Activated CD4-positive, alpha-beta T cell treated with anti-CD3 and anti-CD28 coated beads for 24 hours (primary cell): ENCODE measurements around the gene CERS4.
"Not testable (repeated sequence)": the region's sequence is repeated elsewhere in the genome, so short reads cannot be mapped to it uniquely, and the experiment has no call there.

Experiments
- DNase-seq, 2 donors: peaks; one replicate each; pipeline ENCODE4 v3.0.0-alpha.2; 2020; ENCODE audit warnings: low read depth in 2 of 2

The CERS4 gene

DNA sequence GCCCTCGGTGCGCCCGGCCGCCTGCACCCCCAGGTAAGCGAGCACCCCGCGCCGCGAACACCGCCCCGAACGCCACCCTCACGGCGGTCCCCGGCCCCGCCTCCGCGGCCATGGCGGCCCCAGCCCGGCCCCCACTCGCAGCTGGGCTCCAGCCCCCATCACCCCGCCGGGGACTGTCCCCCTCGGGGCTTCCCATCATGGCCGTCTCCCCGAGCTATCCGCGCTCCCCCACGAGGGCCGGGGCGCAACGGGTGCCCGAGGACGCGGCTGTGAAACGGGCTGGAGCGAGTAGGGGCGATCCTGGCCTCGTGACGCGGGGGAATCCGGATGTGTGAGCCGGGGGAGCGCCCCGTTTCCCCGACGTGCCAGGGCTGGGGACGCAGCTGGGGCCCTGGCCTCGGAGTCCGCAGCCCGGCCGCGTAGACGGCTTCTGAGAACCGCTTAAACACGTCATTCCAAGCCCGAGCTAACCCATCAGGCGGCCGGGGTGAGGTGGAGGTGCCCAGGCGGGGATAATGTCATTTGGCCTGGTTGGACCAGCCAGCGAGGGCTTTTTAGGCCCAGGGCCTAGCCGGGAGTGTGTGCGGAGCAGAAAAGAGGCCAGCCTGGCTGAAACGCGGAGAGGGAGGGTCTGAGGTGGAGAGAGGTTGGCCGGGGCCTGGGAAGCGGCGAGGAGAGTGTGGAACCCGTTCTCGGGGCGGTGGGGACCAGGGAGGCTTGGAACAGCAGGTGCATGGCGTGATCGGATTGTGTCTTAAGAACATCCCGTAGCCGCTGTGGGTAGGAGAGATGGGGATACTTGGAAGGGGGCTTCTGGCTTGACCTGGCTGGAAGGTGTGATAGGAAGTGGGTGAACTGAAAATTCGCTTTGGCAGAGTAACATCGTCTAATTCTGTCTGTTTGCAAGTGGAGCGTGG lies 550 bp downstream of the CERS4 start:
- peak; percentile 56 to 61 for DNase-seq

GRCh38 chr19:8210421-8211101 lies 1.4 kb downstream of the CERS4 start:
- DNase-seq, result no peak

- DNase-seq, result no peak
Observed at GRCh38 chr19:8212212-8212611, 3.0 kb downstream of the CERS4 start.

DNA sequence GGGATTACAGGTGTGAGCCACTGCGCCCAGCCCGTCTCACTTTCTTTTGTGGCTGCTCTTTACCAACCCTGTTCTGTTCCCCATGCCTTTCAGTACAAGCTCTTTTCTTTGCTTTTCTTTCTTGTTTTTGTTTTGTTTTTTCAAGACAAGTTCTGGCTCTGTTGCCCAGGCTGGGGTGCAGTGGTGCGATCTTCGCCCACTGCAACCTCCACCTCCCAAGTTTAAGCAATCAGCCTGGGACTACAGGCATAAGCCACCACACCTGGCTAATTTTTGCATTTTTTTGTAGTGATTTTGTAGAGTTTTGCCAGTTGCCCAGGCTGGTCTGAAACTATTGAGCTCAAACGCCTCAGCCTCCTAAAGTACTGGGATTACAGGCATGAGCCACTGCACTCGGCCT lies 3.7 kb downstream of the CERS4 start:
- no peak for DNase-seq

DNA sequence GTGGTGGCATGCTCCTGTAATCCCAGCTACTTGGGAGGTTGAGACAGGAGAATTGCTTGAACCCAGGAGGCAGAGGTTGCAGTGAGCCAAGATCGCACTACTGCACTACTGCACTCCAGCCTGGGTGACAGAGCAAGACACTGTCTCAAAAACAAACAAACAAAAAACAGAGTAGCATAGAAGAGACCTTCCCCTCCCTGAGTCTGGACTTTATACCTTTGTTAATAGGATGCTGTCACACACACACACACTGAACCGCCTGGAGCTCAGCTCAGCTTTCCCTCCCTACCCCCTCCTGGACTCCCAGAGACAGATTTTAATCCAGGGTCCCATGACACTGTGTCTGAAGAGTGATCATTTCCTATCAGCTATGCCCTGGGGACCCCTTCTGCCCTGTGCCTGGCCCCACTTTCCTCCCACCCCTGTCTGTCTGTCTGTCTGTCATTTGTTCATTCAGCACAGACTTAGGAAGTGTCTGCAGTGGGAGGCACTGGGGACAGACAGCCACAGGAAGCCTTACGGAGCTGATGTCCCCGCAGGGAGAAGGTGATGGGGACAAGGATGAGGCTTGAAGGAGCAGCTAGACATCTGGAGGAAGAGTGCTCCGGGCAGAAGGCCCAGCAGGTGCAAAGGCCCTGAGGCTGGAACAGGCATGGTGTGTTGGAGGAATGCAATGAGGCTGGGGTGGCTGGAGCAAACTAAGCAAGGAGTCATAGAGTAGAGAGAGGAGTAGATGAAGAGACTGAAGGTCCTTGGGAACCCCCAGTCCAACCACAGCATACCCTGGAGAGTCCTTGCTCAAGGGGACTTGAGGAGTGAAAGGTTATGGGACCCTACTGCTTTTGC lies 4.9 kb downstream of the CERS4 start:
- DNase-seq, result no peak

DNA sequence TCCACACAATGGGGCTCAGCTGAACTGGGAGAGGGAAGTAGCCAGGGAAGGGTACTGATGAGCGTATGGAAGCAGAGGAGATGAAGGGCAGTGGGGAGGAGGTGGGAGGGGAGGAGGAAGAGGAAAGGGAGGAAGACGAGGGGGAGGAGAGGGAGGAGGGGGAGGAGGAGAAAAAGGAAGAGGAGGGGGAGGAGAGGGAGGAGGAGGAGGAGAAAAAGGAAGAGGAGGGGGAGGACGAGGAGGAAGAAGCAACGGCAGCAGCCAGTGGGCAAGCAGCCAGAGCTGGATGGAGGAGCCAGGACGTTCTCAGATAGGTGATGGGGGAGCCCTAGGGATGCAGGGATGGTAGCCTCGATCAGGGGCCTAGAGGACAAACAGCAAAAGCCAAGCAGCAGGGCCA lies 5.6 kb downstream of the CERS4 start:
- DNase-seq, result no peak

DNA sequence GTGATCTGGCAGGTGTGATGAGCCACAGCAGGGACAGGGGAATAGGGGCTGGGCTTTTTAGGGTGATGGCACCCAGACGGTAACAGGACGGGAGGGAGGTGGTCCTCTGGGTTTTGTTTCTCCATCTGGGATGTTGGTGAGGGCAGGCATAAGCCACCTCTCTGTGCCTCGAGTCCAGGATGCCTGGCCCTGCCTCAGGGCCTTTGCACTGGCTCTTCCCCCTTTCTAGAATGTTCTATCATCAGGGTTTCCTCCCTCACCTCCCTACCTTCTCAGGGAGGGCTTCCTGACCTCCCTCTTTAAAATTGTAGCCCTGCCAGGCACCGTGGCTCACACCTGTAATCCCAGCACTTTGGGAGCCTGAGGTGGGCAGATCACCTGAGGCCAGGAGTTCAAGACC lies 6.6 kb downstream of the CERS4 start:
- DNase-seq, result no peak

DNA sequence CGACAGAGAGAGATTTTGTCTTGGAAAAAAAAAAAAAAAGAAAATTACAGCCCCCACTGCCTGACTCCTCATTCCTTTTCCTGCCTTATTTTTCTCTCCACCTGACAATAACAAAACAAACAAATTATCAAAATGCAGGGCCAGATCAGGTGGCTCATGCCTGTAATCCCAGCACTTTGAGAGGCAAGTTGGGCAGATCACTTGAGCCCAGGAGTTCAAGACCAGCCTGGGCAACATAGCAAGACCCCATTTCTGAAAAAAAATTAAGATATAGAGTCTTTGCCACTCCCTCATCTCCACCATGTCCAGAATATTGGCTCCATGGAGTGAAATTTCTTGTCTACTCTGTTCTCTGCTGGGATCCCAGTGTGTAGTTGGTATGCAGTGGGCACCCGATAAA lies 7.2 kb downstream of the CERS4 start:
- DNase-seq, result no peak

GRCh38 chr19:8218127-8218526 lies 9.0 kb downstream of the CERS4 start:
- not testable (repeated sequence) for DNase-seq

- DNase-seq, result no peak
Observed at GRCh38 chr19:8220481-8220880, 11.3 kb downstream of the CERS4 start.

DNA sequence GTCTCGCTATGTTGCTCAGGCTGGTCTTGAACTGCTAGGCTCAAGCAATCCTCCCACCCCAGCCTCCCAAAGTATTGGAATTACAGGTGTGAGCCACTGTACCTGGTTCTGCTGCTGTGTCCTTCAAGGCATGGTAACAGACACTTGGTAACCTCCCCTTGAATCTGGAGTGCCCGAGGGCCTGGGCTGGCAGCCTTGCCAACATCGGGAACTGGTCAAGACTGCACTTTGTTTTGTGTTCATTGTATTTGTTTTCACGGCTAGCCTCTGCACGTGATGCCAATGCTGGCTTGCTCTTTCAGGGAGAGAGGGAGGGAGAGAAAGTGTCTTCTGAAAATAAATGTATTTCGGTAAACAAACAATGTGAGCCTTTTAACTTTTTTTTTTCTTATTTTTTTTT lies 12.0 kb downstream of the CERS4 start:
- DNase-seq, result no peak

DNA sequence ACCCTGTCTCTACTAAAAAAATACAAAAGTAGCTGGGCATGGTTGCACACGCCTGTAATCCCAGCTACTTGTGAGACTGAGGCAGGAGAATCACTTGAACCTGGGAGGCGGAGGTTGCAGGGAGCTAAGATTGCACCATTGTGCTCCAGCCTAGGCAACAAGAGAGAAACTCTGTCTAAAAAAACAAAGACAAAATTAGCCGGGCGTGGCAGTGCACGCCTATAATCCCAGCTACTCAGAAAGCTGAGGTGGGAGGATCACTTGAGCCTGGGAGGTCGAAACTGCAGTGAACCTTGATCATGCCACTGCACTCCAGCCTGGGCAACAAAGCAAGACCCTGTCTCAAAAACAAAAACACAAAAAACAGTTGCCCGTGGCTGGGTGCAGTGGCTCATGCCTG lies 14.3 kb downstream of the CERS4 start:
- not testable (repeated sequence) for DNase-seq

DNA sequence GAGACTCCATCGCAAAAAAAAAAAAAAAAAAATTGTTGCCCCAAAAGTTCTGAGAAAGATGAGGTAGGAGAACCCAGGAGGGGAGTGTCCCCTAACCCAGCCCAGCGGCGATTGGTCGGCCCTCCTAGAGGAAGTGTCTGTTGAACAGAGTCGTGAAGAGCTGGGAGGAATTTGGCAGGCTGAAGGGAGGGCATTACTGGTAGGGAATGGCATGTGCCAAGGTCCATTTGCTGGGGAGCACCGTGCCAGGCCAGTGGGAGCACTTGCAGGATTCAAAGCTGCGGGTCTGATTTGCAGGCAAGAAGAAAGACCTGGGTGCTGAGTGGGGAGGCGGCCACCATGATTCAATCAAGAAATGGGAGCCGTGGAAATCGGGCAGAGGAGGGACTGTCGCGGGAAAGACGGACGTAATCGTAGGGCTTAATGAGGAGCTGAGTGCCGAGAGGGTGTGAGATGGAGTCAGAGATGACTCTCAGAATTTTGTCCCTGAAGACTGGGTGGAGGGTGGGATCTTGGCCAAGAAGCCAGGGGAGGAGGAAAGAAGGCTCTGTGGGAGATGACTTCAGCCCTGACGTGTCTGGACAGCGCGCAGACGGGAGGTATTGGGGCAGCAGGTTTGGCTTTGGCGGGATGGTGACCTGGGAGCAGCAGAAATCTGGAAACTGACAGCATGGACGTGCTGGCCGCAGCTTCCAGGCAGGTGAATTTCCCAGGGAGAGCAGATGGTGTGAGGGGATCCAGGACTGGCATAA lies 15.4 kb downstream of the CERS4 start:
- no peak for DNase-seq

- DNase-seq, result no peak
Observed at GRCh38 chr19:8231073-8231604, 22.0 kb downstream of the CERS4 start.

GRCh38 chr19:8233370-8233769 lies 24.2 kb downstream of the CERS4 start:
- no peak for DNase-seq

DNA sequence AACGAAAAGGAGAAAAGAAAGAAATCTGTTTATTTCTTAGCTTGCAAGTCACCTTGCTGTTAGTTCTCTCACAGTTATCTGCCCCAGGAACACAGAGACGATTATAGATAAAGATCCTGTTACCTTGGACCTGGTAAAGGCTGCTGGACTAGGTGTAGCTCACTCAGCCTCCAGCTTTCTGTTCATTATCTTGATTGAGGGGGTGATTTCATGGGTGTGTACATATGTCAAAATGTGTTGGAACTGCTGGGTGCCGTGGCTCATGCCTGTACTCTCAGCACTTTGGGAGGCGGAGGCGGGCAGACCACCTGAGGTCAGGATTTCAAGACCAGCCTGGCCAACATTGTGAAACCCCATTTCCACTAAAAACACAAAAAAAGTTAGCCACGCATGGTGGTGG lies 27.9 kb downstream of the CERS4 start:
- DNase-seq, result no peak

- no peak for DNase-seq
Observed at GRCh38 chr19:8238251-8238650, 29.1 kb downstream of the CERS4 start.

DNA sequence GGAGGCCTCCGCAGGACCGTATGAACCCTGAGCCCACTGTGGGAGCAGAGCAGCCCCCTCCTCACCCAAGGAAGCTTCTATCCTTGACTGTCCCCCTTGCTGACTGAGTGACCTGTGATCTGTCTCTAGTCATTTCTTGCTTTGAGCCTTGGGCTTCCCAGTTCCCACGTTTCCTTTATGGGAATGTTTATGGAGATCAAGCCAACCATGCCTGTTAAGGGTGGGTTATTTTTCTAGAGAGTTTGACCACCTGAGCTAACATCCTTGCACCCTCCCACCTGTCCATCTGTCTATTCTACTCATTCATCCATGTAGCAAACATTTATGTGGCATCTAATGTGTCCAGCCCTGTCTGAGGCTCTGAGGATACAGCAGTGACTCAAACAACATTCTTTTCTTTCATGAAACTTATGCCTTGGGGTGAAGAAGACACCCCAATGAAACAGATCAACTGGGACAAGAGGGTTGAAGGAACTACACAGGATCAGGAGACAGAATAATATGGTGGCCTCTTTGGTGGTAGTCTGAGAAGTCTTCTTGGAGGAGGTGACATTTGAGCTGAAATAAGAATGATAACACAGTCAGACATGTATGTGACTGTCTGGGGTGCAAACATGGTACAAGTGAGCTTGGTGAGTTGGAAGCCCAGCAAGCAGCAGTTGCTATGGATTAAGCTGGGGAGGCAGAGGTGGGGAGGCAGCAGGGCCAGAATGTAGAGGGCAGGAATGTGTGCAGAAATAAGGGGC lies 30.5 kb downstream of the CERS4 start:
- DNase-seq, result no peak

DNA sequence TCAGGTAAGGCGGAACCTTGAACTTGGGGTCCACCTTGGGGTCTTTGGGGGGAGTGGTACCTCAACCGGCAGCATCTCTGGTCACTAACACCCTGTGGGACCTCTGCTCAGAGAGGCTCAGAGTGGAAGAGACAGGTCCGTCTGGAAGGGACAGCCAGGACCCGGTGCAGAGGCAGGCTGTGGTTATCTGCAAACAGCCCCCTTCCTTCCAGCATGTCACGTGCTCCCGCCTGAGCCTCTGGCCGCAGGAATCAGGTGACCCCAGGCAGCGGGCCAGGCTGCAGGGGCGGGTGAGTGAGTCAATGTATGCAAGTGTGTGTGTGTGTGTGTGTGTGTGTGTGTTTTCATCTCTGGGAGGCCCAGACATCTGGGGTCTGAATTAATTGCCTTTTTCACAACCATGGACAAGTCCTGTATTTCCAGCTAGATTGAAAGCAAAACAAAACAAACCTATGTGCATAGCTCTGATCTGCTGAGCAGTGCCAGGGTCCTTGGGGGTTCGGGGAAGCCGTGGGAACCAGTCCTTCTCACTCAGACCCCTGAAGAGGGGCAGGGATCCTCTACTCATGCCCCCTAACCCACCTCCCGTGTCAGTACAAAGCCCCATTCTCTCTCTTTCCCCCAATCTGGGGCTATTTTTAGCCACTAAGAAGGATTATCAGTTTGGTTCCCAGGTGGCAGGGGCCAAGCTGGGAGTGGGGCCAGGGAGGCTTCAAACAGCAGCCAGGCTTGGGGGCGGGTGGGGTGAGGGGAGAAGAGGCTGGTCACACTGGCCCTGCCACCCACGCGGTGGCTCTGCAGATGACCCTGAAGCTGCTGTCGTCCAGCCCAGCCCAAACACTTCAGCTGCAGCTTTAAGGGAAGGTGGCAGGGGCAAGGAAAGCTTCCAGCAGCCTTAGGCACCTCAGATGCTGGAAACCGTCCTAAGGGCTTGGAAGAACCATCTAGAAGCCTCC lies 31.4 kb downstream of the CERS4 start:
- DNase-seq, result peak; percentile 2 to 18
